ENCODE data around the gene ASB7. TPM values are rescaled to one million over a fixed set of nuclear protein-coding genes. Genes with fewer than 3 reads are reported as not detected.

The ASB7 gene
- total RNA-seq, 1 donor from 2014 or later: 10.8 TPM

GRCh38 chr15:100565591-100565990 is 36.8 kb upstream of the ASB7 start:
- no peak for DNase-seq (ENCODE audit: low spot score)
- Mint-ChIP-seq H3K36me3 (ENCODE audit: low read depth) (peaks cover 9% of the 10 kb centered on the region), H3K27me3 (ENCODE audit: low read depth) (no peaks in the 10 kb centered on the region), H3K9me3 (ENCODE audit: low read depth) (no peaks in the 10 kb centered on the region), H3K27ac (ENCODE audit: unreplicated experiment) (no peak overlapping the region), H3K4me1 (ENCODE audit: low read depth) (no peaks in the 10 kb centered on the region), H3K4me3 (ENCODE audit: unreplicated experiment) (no peak overlapping the region)
- no peak for TF ChIP-seq CTCF (IDR thresholded peaks at IDR 0.05)

DNA sequence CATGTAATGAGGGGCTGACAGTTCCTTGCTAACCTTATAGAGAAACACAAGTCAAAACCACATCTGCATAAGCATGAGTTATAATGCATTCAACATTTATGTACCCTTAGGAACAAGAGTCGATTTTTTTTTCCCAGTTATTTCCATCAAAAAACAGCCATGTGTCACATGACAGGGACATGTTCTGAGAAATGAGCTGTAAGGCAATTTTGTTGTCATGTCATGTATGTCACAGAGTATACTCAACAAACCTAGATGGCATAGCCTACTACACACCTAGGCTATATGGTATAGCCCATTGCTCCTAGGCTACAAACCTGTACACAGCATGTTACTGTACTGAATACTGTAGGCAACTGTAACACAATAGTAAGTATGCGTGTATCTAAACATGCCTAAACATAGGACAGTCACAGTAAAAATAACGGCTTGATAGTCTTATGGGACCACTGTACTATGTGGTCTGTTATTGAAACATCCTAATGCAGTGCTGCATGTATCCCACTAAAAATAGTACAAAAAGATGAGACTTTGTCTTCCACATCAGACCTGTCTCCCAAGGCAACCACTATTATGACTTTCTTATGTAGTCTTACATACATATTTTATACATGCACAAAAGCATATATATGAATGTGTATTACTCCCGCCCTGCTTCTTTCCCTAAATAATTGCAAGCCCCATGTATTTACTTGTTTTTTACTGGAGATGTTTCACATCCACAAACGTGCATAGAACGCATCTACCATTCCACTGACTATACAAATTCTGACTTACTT is 35.4 kb upstream of the ASB7 start:
- H3K36me3 Mint-ChIP-seq (ENCODE audit: low read depth): peaks cover 9% of the 10 kb centered on the region
- H3K27ac Mint-ChIP-seq (ENCODE audit: unreplicated experiment): no peak overlapping the region
- H3K27me3 Mint-ChIP-seq (ENCODE audit: low read depth): no peaks in the 10 kb centered on the region
- H3K4me1 Mint-ChIP-seq (ENCODE audit: low read depth): no peaks in the 10 kb centered on the region
- TF ChIP-seq CTCF (IDR thresholded peaks at IDR 0.05): no peak
- H3K9me3 Mint-ChIP-seq (ENCODE audit: low read depth): no peaks in the 10 kb centered on the region
- H3K4me3 Mint-ChIP-seq (ENCODE audit: unreplicated experiment): no peak overlapping the region
- no peak for DNase-seq (ENCODE audit: low spot score)

DNA sequence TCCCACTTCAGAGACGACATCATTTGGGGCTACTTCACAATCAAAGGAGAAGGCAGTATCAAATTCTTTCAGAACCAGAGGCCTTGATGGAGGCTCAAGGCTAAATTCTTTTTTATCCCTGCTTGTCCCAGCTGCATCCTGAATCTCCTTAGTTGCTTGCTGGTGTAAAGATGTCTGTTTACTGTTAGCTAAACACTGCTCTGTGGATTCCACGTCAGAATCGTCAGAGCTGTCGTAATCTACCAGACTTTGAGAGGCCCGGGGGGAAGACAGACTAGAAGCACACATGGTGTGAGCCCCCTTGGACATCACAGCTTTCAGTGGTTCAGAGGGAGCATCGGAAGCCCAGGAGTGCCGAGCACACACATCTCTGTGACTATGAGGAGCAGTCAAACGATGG is 33.0 kb upstream of the ASB7 start:
- H3K9me3 Mint-ChIP-seq (ENCODE audit: low read depth): no peaks in the 10 kb centered on the region
- H3K27me3 Mint-ChIP-seq (ENCODE audit: low read depth): no peaks in the 10 kb centered on the region
- DNase-seq (ENCODE audit: low spot score): no peak
- TF ChIP-seq CTCF (IDR thresholded peaks at IDR 0.05): no peak
- H3K27ac Mint-ChIP-seq (ENCODE audit: unreplicated experiment): no peak overlapping the region
- H3K4me1 Mint-ChIP-seq (ENCODE audit: low read depth): no peaks in the 10 kb centered on the region
- H3K4me3 Mint-ChIP-seq (ENCODE audit: unreplicated experiment): no peak overlapping the region
- peaks cover 10% of the 10 kb centered on the region for H3K36me3 Mint-ChIP-seq (ENCODE audit: low read depth)

DNA sequence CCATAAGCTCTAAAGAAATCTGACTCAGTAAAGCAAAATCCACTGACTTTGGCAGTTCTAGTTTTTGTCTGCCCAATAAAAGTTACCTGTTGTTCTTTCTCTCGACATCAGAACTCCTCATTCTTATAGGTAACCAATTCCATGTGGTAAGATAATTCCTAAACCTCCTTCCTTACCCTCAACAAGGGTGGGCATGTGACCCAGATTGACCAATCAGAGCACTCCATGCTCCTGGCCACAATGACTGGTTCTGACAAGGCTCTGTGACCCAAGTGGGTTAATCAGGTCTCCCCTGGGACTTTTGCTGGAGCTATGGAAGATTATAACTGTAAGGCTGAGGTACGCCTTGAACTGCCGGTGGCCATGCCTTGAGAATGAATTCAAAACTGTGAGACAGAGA is 32.1 kb upstream of the ASB7 start:
- Mint-ChIP-seq H3K4me1 (ENCODE audit: low read depth) (no peaks in the 10 kb centered on the region), H3K4me3 (ENCODE audit: unreplicated experiment) (no peak overlapping the region), H3K27me3 (ENCODE audit: low read depth) (no peaks in the 10 kb centered on the region), H3K36me3 (ENCODE audit: low read depth) (peaks cover 7% of the 10 kb centered on the region), H3K27ac (ENCODE audit: unreplicated experiment) (no peak overlapping the region), H3K9me3 (ENCODE audit: low read depth) (no peaks in the 10 kb centered on the region)
- no peak for TF ChIP-seq CTCF (IDR thresholded peaks at IDR 0.05)
- no peak for DNase-seq (ENCODE audit: low spot score)

DNA sequence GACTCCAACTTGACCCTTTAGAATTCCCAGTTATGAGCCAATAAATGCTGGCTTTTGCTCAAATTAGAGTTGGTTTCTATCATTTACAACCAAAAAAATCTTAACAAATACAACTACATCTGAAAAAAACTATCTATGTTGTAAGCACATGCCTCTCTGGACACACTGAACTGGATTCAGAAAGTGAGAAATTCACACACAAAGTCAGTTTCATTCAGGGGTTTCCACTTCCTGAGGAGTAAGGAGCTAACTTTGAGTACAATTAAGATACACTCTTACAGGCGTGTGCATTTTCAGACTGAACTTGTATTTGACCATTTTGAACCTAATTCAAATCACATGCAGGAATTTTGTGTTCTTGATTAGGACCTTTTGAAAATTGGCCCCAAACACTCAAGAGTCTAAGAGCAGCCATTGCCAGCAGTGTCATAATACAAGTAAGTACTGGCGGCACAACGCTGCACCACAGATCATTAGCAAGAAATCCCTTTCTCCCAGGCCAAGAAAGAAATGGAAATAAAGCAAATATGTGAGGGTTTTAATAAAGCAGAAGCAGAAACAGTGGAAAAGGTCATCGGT is 31.6 kb upstream of the ASB7 start:
- H3K36me3 Mint-ChIP-seq (ENCODE audit: low read depth): peaks cover 5% of the 10 kb centered on the region
- no peak for DNase-seq (ENCODE audit: low spot score)
- H3K9me3 Mint-ChIP-seq (ENCODE audit: low read depth): no peaks in the 10 kb centered on the region
- H3K27ac Mint-ChIP-seq (ENCODE audit: unreplicated experiment): no peak overlapping the region
- no peak for TF ChIP-seq CTCF (IDR thresholded peaks at IDR 0.05)
- no peaks in the 10 kb centered on the region for H3K4me1 Mint-ChIP-seq (ENCODE audit: low read depth)
- no peak overlapping the region for H3K4me3 Mint-ChIP-seq (ENCODE audit: unreplicated experiment)
- no peaks in the 10 kb centered on the region for H3K27me3 Mint-ChIP-seq (ENCODE audit: low read depth)
